Activated T-helper 17 cell treated with anti-CD3 and anti-CD28 coated beads, Interleukin-2, amount 50 U/mL, for 72 hours (primary cell): Measurements from ENCODE around the gene TCF12. TPM values are rescaled to one million over a fixed set of nuclear protein-coding genes. Genes with fewer than 3 reads are reported as not detected.

Source experiments
- ATAC-seq: fragments of 150-1000 bp; cut with Tn5 transposase; replicated peaks from 2 replicates; pipeline ENCODE4 v1.10.0; 2021; ENCODE audit warnings: mild to moderate bottlenecking, moderate library complexity
- H3K27ac Mint-ChIP-seq: one replicate; pipeline ENCODE4 v1.8.0; 2022; ENCODE audit warnings: mixed read lengths
- H3K27me3 Mint-ChIP-seq: one replicate; pipeline ENCODE4 v1.8.0; 2022; ENCODE audit warnings: mixed read lengths
- H3K36me3 Mint-ChIP-seq: one replicate; pipeline ENCODE4 v1.8.0; 2022; ENCODE audit warnings: low read depth, mild to moderate bottlenecking, mixed read lengths
- H3K4me1 Mint-ChIP-seq: one replicate; pipeline ENCODE4 v1.8.0; 2022; ENCODE audit warnings: mixed read lengths
- H3K4me3 Mint-ChIP-seq: one replicate; pipeline ENCODE4 v1.8.0; 2022; ENCODE audit warnings: mild to moderate bottlenecking, mixed read lengths
- H3K9me3 Mint-ChIP-seq: one replicate; pipeline ENCODE4 v1.8.0; 2022; ENCODE audit warnings: mixed read lengths
- total RNA-seq, 2 donors: library from RNA; stranded (reverse); gene quantifications; one replicate each; pipeline ENCODE4 v1.2.3, GENCODE V29; 2022

Gene TCF12
- total RNA-seq = 10 to 100 TPM; 48.3 to 74.2 TPM

DNA sequence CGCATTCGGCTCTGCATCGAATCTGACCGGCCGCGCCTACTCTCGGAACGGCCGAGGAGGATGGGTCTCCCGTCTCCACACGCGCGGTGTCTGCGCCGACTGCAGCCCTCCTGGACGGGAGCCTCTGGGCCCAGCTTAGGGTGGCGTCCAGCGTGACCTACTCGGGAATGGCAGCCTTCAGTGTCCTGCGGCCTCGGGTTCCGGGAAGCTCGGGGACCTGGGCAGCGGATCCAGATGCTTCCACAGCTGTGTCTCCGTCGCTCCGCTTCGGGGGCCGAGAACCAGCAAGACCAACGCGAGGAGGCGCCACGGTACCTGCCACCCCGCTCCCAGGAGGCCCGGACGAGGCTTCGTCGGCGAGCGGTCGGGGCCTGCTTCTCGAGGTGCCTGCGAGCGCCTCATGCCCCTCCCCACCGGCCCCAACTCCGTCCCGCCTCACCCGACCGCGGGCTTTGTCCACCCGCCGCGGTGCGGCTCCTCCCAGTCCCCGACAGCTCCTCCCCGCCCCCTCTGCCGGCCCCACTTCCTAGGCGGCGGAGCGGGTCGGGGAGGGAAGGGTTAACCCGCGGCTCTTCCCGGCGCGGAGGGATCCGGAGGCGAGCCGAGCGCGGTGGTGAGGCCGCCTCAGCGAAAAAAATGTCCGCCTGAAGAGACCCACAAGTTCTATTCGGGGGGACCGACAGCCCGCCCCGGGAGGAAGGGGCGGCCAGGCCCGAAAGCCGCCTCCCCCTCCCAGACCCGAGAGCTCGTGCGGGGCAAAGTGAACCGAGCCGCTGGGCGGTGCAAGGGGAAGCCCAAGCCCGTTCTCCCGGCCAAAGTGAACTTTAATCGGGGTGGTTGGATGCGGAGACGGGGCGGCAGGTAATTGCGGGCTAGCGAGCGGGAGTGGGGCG, at the start of gene TCF12:
Gene TCF12 (plus strand): TSS at position 599 of the 893 bp plus-strand sequence. CDS start 1,270 bp downstream, outside the sequence.
- Mint-ChIP-seq H3K9me3 (no peaks in the 10 kb centered on the region), H3K4me1 (peaks cover 15% of the 10 kb centered on the region), H3K4me3 (peak within 1 kb of the TSS; percentile 80), H3K36me3 (peaks cover 28% of the 10 kb centered on the region), H3K27me3 (no peaks in the 10 kb centered on the region), H3K27ac (peak within 1 kb of the TSS; percentile 76)
- peak; percentile 87 for ATAC-seq

DNA sequence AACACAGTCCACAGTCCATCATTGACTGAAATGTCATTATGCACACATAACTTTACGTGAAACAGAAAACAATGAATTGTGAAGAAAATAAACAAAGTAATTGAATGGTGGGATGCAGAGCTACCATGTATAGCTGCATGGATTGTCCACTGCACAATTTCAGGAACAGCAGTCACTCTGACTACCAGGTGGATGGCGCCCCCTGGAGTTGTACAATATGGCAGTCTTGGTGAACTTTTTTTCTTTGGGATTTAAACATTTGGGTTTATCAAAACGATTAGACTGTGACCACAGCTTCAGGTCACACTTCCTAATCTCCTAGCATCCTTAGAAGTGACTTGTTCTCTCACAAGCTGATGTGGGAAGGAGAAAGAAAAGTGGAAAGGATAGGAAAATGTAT, 48.9 kb upstream of the TCF12 start:
- Mint-ChIP-seq H3K4me1 (no peaks in the 10 kb centered on the region), H3K27me3 (no peaks in the 10 kb centered on the region), H3K9me3 (no peaks in the 10 kb centered on the region), H3K36me3 (no peaks in the 10 kb centered on the region), H3K4me3 (no peak overlapping the region), H3K27ac (no peak overlapping the region)
- peak; percentile 24 for ATAC-seq

- no peak overlapping the region for H3K27ac Mint-ChIP-seq
- H3K9me3 Mint-ChIP-seq = no peaks in the 10 kb centered on the region
- no peaks in the 10 kb centered on the region for H3K36me3 Mint-ChIP-seq
- H3K4me1 Mint-ChIP-seq = no peaks in the 10 kb centered on the region
- ATAC-seq = no peak
- no peak overlapping the region for H3K4me3 Mint-ChIP-seq
- no peaks in the 10 kb centered on the region for H3K27me3 Mint-ChIP-seq
These were observed 47.3 kb upstream of the TCF12 start for GRCh38 chr15:56871185-56871584.

DNA sequence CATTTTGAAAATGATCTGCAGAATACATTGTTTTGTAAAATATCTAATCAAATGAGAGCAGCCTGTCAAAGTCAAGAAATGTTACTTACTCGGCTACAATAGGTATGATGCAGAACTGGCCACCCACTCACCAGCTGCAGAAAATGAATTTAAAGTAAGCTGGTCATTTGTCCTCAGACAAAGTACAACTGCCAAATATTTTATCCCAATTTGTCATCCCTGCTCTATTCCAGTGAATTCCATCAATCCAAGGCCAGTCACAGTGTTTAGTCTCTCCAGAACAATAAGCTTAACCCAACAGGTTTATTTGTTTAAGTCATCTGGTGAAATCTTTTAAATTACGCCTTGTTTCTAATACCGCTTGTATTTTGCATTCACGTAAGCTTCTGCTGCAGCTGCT, 46.6 kb upstream of the TCF12 start:
- no peak overlapping the region for H3K27ac Mint-ChIP-seq
- no peaks in the 10 kb centered on the region for H3K4me1 Mint-ChIP-seq
- no peak overlapping the region for H3K4me3 Mint-ChIP-seq
- H3K9me3 Mint-ChIP-seq = no peaks in the 10 kb centered on the region
- ATAC-seq = no peak
- H3K27me3 Mint-ChIP-seq = no peaks in the 10 kb centered on the region
- H3K36me3 Mint-ChIP-seq = no peaks in the 10 kb centered on the region

GRCh38 chr15:56877255-56877970, 41.0 kb upstream of the TCF12 start:
- no peak for ATAC-seq
- no peaks in the 10 kb centered on the region for H3K36me3 Mint-ChIP-seq
- H3K27ac Mint-ChIP-seq = peak overlapping the region; percentile 47
- H3K4me1 Mint-ChIP-seq = no peaks in the 10 kb centered on the region
- no peaks in the 10 kb centered on the region for H3K27me3 Mint-ChIP-seq
- no peaks in the 10 kb centered on the region for H3K9me3 Mint-ChIP-seq
- no peak overlapping the region for H3K4me3 Mint-ChIP-seq

DNA sequence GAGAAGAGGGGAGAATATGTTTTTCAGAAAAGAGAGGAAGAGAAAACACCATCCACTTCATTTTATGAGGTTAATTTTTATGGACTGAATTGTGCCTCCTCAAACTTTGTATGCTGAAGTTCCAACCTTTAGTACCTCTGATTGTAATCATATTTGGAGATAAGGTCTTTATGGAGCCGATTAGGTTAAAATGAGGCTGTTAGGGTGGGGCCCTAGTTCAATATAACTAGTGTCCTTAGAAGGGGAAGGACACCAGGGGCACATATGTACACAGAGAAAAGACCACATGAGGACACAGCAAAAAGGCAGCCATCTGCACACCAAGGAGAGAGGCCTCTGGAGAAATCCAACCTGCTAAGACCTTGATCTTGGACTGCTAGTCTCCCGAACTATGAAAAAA, 38.9 kb upstream of the TCF12 start:
- Mint-ChIP-seq H3K27ac (no peak overlapping the region), H3K9me3 (no peaks in the 10 kb centered on the region), H3K27me3 (no peaks in the 10 kb centered on the region), H3K4me3 (no peak overlapping the region), H3K4me1 (no peaks in the 10 kb centered on the region), H3K36me3 (no peaks in the 10 kb centered on the region)
- ATAC-seq = no peak

- no peak for ATAC-seq
- H3K27ac Mint-ChIP-seq = no peak overlapping the region
- H3K4me3 Mint-ChIP-seq = no peak overlapping the region
- H3K27me3 Mint-ChIP-seq = no peaks in the 10 kb centered on the region
- H3K36me3 Mint-ChIP-seq = no peaks in the 10 kb centered on the region
- H3K9me3 Mint-ChIP-seq = no peaks in the 10 kb centered on the region
- peaks cover 5% of the 10 kb centered on the region for H3K4me1 Mint-ChIP-seq
These were observed 35.4 kb upstream of the TCF12 start for GRCh38 chr15:56883088-56883487.

DNA sequence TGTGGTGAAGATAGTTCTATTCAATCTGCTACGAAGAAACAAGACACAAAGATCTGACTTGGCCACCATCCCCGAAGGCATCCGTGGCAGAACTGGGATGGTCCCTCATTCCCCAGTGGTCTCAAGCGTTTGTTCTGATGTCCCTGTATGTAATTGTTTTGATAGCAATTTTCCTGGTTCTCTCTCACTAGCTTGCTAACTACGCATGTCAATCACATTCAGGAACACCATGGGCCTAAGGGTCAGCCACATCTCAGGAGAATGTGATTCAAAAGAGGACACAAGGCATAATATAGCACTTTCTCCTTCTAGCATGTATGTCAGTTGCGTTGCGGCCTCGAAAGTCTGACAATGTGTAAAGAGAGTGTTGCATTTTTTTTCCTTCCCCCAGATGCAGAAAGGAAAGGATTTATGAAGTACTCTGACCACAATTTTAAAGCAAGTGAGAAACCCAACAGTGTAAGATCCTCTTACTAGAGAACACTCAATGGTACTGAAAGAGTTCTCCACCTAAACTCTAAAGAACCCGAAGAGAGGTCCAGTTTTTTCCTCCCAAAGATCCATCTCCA, 32.0 kb upstream of the TCF12 start:
- peak; percentile 2 for ATAC-seq
- Mint-ChIP-seq H3K9me3 (no peaks in the 10 kb centered on the region), H3K4me1 (peaks cover 7% of the 10 kb centered on the region), H3K36me3 (no peaks in the 10 kb centered on the region), H3K27me3 (no peaks in the 10 kb centered on the region), H3K27ac (peak overlapping the region; percentile 79), H3K4me3 (peak overlapping the region; percentile 76)

- Mint-ChIP-seq H3K4me1 (peaks cover 7% of the 10 kb centered on the region), H3K27ac (peak overlapping the region; percentile 79), H3K4me3 (peak overlapping the region; percentile 76), H3K36me3 (no peaks in the 10 kb centered on the region), H3K27me3 (no peaks in the 10 kb centered on the region), H3K9me3 (no peaks in the 10 kb centered on the region)
- peak; percentile 97 for ATAC-seq
These were observed 31.3 kb upstream of the TCF12 start for GRCh38 chr15:56886932-56887781.

DNA sequence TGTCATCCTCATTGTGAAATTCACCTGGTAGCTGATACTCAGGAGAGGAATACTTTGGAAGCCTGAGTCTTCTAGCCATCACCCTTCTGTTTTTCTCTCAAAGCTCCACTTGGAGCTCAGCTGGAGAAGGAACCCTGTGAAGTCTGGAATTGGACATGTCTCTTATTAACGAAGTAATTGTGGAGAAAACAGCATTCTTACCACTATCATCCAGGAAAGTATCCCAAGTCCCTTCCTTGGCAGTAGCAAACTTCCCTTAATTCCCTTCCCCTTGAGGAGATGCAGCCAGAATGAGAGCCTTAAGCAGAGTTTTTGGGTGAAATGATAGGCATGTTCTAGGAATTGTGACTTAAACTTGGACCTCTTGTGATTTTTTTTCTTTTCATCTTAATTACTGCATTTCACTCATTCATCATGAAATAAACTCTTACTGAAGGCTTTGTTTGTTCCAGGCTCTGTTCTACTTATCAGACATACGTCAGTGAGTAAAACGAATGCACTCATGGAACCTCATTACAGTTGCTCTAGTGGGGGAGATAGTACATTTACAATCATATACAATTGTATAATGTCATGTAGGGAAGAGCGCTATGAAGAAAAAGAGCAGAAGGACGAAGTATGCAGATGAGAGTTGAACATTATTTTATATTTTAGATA, 30.5 kb upstream of the TCF12 start:
- Mint-ChIP-seq H3K27me3 (no peaks in the 10 kb centered on the region), H3K9me3 (no peaks in the 10 kb centered on the region), H3K27ac (peak overlapping the region; percentile 79), H3K36me3 (no peaks in the 10 kb centered on the region), H3K4me3 (peak overlapping the region; percentile 76), H3K4me1 (peaks cover 7% of the 10 kb centered on the region)
- ATAC-seq = no peak

DNA sequence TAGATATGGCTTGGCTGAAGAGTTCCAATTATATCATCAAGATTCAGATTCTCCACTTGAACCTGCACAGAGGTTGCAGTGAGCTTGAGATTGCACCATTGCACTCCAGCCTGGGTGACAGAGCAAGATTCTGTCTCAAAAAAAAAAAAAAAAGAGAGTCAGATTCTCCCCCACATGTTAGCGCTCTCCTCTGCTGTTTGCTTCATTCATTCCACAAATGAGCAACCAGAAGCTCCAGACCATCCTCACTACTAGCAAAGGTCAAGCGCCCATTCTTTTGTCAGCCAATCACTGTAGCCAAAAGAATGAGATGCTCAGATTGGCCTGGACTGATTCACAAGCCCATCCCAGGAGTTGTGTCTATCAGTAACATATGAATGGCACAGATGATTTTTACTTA, 28.4 kb upstream of the TCF12 start:
- Mint-ChIP-seq H3K27me3 (no peaks in the 10 kb centered on the region), H3K4me3 (no peak overlapping the region), H3K27ac (no peak overlapping the region), H3K36me3 (no peaks in the 10 kb centered on the region), H3K9me3 (no peaks in the 10 kb centered on the region), H3K4me1 (peaks cover 7% of the 10 kb centered on the region)
- no peak for ATAC-seq

DNA sequence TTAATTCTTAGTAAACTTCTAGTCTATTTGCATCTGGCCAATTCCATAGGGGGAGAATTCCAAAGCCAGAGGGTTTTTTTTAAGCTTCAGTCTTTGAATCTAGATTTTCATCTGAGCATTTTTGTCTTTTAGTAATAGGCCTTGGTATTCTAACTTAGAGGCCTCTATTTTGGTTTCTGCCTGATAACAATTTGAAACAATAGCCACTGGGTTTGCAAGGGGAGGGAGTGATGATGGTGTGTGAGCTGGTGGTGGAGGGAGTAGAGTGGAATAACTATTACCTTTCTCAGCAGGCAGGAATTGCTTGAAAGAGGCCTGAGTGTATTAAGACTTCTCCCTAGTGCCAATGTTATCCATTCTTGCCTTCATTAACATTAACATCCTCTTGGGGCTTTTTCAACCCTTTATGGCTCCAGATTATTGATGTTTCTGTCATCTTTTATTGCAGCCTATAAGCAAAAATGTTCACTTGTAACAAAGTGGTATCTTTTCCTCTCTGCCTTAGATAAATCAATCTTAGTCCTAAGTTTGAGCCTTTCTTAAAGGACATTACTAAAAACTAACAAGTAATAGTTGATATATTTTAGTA, 26.5 kb upstream of the TCF12 start:
- H3K4me3 Mint-ChIP-seq = no peak overlapping the region
- H3K27me3 Mint-ChIP-seq = peaks cover under 1% of the 10 kb centered on the region
- H3K36me3 Mint-ChIP-seq = no peaks in the 10 kb centered on the region
- H3K27ac Mint-ChIP-seq = no peak overlapping the region
- H3K9me3 Mint-ChIP-seq = peaks cover under 1% of the 10 kb centered on the region
- peaks cover 7% of the 10 kb centered on the region for H3K4me1 Mint-ChIP-seq
- no peak for ATAC-seq

DNA sequence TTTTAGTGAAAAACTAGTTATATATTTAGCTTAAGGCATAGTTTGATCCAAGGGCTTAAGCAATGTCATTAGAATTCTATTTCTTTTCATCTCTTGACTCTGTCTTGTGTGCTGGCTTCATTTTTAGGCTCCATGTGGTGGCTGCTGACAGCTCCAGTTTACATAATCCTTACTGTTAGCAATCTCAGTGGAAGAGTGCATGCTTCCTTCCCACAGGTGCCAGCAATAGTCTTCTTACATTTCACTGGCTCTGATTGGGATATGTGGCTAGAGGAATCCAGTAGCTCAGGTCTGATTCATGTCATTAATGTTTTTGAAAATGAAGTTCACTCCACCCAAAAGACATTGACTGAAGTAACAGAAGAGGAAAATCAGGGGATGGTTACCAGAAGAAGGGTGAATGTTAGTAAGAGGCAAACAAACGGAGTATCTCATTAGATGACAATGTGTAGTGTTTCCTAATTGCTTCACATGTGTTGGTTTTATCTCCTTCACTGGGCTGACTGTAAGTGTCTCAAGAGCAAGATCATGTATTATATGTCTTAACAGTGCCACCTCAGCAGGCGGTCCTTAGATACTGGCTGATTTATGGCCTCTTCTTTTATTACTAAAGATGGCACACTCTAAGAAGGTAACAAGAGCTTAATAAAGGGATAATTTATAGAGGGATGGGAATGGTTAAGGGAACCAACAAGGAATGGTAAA, 25.6 kb upstream of the TCF12 start:
- Mint-ChIP-seq H3K36me3 (no peaks in the 10 kb centered on the region), H3K4me1 (peaks cover 5% of the 10 kb centered on the region), H3K27ac (no peak overlapping the region), H3K9me3 (peaks cover 4% of the 10 kb centered on the region), H3K27me3 (peaks cover 4% of the 10 kb centered on the region), H3K4me3 (no peak overlapping the region)
- no peak for ATAC-seq
